A549 (cell line): ENCODE measurements around the gene TMEM143. TPM values are rescaled to one million over a fixed set of nuclear protein-coding genes. Genes with fewer than 3 reads are reported as not detected.

Experiments used
- ATAC-seq, 2 experiments: fragments of 200-7000 bp in 1 of 2; fragments of >200 bp in 1 of 2; cut with Nextera tagmentation in 1 of 2; cut with Tn5 transposase in 1 of 2; 3 replicates each; pipeline versions ENCODE4 v1.8.0 to v1.9.1; 2018 to 2020; ENCODE audit warnings: mild to moderate bottlenecking in 1 of 2, moderate library complexity in 1 of 2
- CTCF ChIA-PET: fragments of 300-600 bp; sonication (Branson Sonifier 250); formaldehyde crosslinking; extraction: SDS; loops from one replicate; lab custom pipeline; 2021; ENCODE audit warnings: antibody characterized with exemption, inconsistent platforms; lab: Yijun Ruan, JAX
- POLR2A ChIA-PET: fragments of 350-600 bp; formaldehyde crosslinking; extraction: SDS; loops from one replicate; lab custom pipeline; 2021; ENCODE audit warnings: antibody characterized with exemption, inconsistent platforms; lab: Yijun Ruan, JAX
- DNase-seq, 2 experiments: peaks; one replicate each; pipeline versions ENCODE4 v3.0.0 to v3.0.0-alpha.2; 2011 to 2016; ENCODE audit warnings: low read depth in 1 of 2, low spot score in 1 of 2
- FAIRE-seq: peaks from 2 replicates; lab custom pipeline; 2011; peaks lifted over from hg19 to GRCh38; lab: Jason Lieb, UNC
- H3K27ac ChIP-seq, 2 experiments: fragments of >200 bp; sonication (Bioruptor Twin); formaldehyde crosslinking; 3 replicates each; pipeline ENCODE4 v1.5.1; 2016 to 2017
- H3K4me1 ChIP-seq: fragments of >200 bp; sonication (Bioruptor Twin); formaldehyde crosslinking; 3 replicates; pipeline ENCODE4 v1.6.1; 2016
- H3K4me2 ChIP-seq: fragments of >200 bp; sonication (Bioruptor Twin); formaldehyde crosslinking; 3 replicates; pipeline ENCODE4 v1.6.1; 2016
- H3K4me3 ChIP-seq: fragments of >200 bp; sonication (Bioruptor Twin); formaldehyde crosslinking; 3 replicates; pipeline ENCODE4 v1.5.1; 2016
- H3K9me3 ChIP-seq: fragments of >200 bp; sonication (Bioruptor Twin); formaldehyde crosslinking; 3 replicates; pipeline ENCODE4 v1.6.1; 2016
- CEBPB ChIP-seq, 2 experiments: fragments of >200 bp in 1 of 2; sonication (Bioruptor Twin) in 1 of 2; formaldehyde crosslinking in 1 of 2; IDR thresholded peaks; 2 replicates each; pipeline ENCODE4 v1.6.1; 2012 to 2016
- CHD2 ChIP-seq: fragments of 150-350 bp; IDR thresholded peaks from 2 replicates; pipeline ENCODE4 v1.6.1; 2014; ENCODE audit warnings: low read length; ENCODE audit not compliant: partially characterized antibody
- EHMT2 ChIP-seq: fragments of 200-600 bp; sonication (generic); IDR thresholded peaks from 2 replicates; pipeline ENCODE4 v1.6.1; 2016; ENCODE audit warnings: antibody characterized with exemption, low read depth, mild to moderate bottlenecking, moderate library complexity
- EP300 ChIP-seq, 2 experiments: fragments of >200 bp; sonication (Bioruptor Twin); formaldehyde crosslinking; IDR thresholded peaks; 2 replicates in 1 of 2; 3 replicates in 1 of 2; pipeline ENCODE4 v1.6.1; 2016 to 2017
- ESRRA ChIP-seq: fragments of 150-350 bp; IDR thresholded peaks from 2 replicates; pipeline ENCODE4 v1.6.1; 2014; ENCODE audit warnings: mild to moderate bottlenecking, low read length, borderline replicate concordance
- FOSB ChIP-seq: fragments of 250-450 bp; sonication (Bioruptor Pico); IDR thresholded peaks from 2 replicates; pipeline ENCODE4 v1.5.0; 2020; ENCODE audit warnings: mild to moderate bottlenecking, moderate library complexity
- FOSL2 ChIP-seq, 2 experiments: fragments of 450-650 bp in 1 of 2; fragments of >200 bp in 1 of 2; sonication (Bioruptor Twin) in 1 of 2; formaldehyde crosslinking; IDR thresholded peaks; 2 replicates each; pipeline versions ENCODE4 v1.5.0 to v1.6.1; 2016 to 2020; ENCODE audit warnings: mild to moderate bottlenecking in 1 of 2, moderate library complexity in 1 of 2
- FOXS1 ChIP-seq: fragments of 250-450 bp; sonication (Bioruptor Pico); IDR thresholded peaks from 2 replicates; pipeline ENCODE4 v1.5.0; 2020; ENCODE audit warnings: mild to moderate bottlenecking, moderate library complexity
- GATA3 ChIP-seq: IDR thresholded peaks from 2 replicates; pipeline ENCODE4 v1.6.1; 2012; ENCODE audit warnings: borderline replicate concordance
- HES2 ChIP-seq: fragments of >200 bp; sonication (Bioruptor Twin); formaldehyde crosslinking; IDR thresholded peaks from 2 replicates; pipeline ENCODE4 v1.6.1; 2016
- HOXA7 ChIP-seq: fragments of 250-450 bp; sonication (Bioruptor Pico); IDR thresholded peaks from 2 replicates; pipeline ENCODE4 v1.5.0; 2020; ENCODE audit warnings: mild to moderate bottlenecking, moderate library complexity
- JUN ChIP-seq, 2 experiments: fragments of >200 bp; sonication (Bioruptor Twin); formaldehyde crosslinking; IDR thresholded peaks; 2 replicates in 1 of 2; 3 replicates in 1 of 2; pipeline ENCODE4 v1.6.1; 2016 to 2017
- KDM1A ChIP-seq: fragments of 200-600 bp; sonication (generic); IDR thresholded peaks from 2 replicates; pipeline ENCODE4 v1.6.1; 2016; ENCODE audit warnings: low read depth, mild to moderate bottlenecking
- KDM5A ChIP-seq: fragments of 200-600 bp; sonication (generic); IDR thresholded peaks from 2 replicates; pipeline ENCODE4 v1.6.1; 2016; ENCODE audit warnings: antibody characterized with exemption, mild to moderate bottlenecking
- MAX ChIP-seq: IDR thresholded peaks from 2 replicates; pipeline ENCODE4 v1.6.1; 2012
- MAZ ChIP-seq: fragments of 150-350 bp; IDR thresholded peaks from 2 replicates; pipeline ENCODE4 v1.6.1; 2014; ENCODE audit warnings: antibody characterized with exemption, low read depth, low read length, borderline replicate concordance
- RARB ChIP-seq: fragments of 250-450 bp; sonication (Bioruptor Pico); IDR thresholded peaks from 2 replicates; pipeline ENCODE4 v1.8.0; 2021; ENCODE audit warnings: mild to moderate bottlenecking, moderate library complexity
- SMC3 ChIP-seq: fragments of >200 bp; sonication (Bioruptor Twin); formaldehyde crosslinking; IDR thresholded peaks from 3 replicates; pipeline ENCODE4 v1.6.1; 2018; ENCODE audit warnings: inconsistent platforms
- TP53 ChIP-seq: fragments of 250-450 bp; sonication (Bioruptor Pico); IDR thresholded peaks from 2 replicates; pipeline ENCODE4 v1.5.0; 2021; ENCODE audit warnings: mild to moderate bottlenecking, moderate library complexity
- ZC3H11A ChIP-seq: fragments of 450-650 bp; IDR thresholded peaks from 2 replicates; pipeline ENCODE4 v1.6.1; 2014; ENCODE audit warnings: antibody characterized with exemption, mild to moderate bottlenecking
- ZFP36 ChIP-seq: fragments of 450-650 bp; IDR thresholded peaks from 2 replicates; pipeline ENCODE4 v1.6.1; 2014; ENCODE audit warnings: borderline replicate concordance; ENCODE audit not compliant: partially characterized antibody
- ZSCAN20 ChIP-seq: fragments of 250-450 bp; sonication (Bioruptor Pico); IDR thresholded peaks from 2 replicates; pipeline ENCODE4 v1.8.0; 2022; ENCODE audit warnings: mild to moderate bottlenecking, moderate library complexity
- WGBS: methylation state at CpG from one replicate; pipeline ENCODE4 v1.1.6; 2017; ENCODE audit errors: missing lambda C conversion rate; 5-methylcytosine and 5-hydroxymethylcytosine counted together
- polyA plus RNA-seq, 4 experiments: library from polyadenylated mRNA; depleted of rRNA in 3 of 4; stranded (reverse); fragments of >200 nt; fragmentation: RNase III in 1 of 4; extraction: RNeasy Plus Mini Kit Qiagen cat#74134 plus additional on column Dnase treatment in 1 of 4; gene quantifications; 2 replicates in 3 of 4; 3 replicates in 1 of 4; pipeline ENCODE4 v1.2.3, GENCODE V29; 2011 to 2017
- TF ChIP-seq, protein P1 (sequence below): fragments of 200-600 bp; sonication (generic); IDR thresholded peaks from 2 replicates; pipeline ENCODE4 v1.6.1; 2016; ENCODE audit warnings: antibody characterized with exemption, mild to moderate bottlenecking, moderate library complexity

TMEM143 gene
- polyA plus RNA-seq, 2 of the 4 experiments (the other 2 are of a cell fraction), result 6.4 to 7.4 TPM

GRCh38 chr19:48396016-48396823 lies 32.5 kb upstream of the TMEM143 start (continued):
- TF ChIP-seq MAX (no peak), CEBPB (IDR thresholded peaks at IDR 0.05) (no peak), GATA3 (no peak), FOSL2 (IDR thresholded peaks at IDR 0.05) (no peak), FOSL2 (CRISPR knock-in tag; IDR thresholded peaks at IDR 0.05) (no peak), KDM1A (no peak)

DNA sequence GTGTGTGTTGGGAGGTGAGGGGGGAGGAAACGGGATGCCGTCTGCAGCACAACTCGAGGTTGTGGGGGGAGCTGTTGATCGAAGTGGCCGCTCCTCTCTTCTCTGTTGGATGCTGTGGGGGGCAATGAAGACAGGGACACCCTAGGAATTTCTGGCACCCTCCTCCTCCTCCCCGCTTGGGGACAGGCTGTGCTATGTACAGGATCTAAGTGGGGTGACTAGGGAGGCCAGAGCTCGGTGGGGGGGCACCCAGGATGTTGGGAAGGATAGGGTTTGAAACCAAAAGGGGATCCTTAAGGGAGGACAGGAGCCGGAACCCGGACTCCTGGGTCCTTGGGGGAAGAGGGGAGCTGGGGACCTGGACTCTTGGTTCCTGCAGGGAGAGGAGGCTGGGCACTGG lies 31.8 kb upstream of the TMEM143 start:
- peak overlapping the region; percentile 97 for H3K4me2 ChIP-seq
- no peak for FAIRE-seq
- 56% methylated on average over 9 of the region's 9 CpGs for WGBS
- ChIA-PET CTCF (interaction anchor here (0.6 to 3.5 kb wide), 9 partner anchors 11 to 213 kb away, joined by 3 to 15 read pairs (median 5); partner anchors contain the start of gene GRWD1), POLR2A (interaction anchor here (0.6 to 1.3 kb wide), 4 partner anchors 32 to 220 kb away, joined by 3 to 4 read pairs (median 4); partner anchors contain the start of genes SYNGR4 and TMEM143)
- peaks cover 73% of the 10 kb centered on the region for H3K4me1 ChIP-seq
- no peak for ATAC-seq
- TF ChIP-seq MAZ, result no peak
- TF ChIP-seq JUN (IDR thresholded peaks at IDR 0.05), result no peak
- TF ChIP-seq FOXS1 (CRISPR knock-in tag), result no peak
- no peak for TF ChIP-seq RARB
- TF ChIP-seq TP53 (CRISPR knock-in tag), result no peak
- no peak for TF ChIP-seq CHD2
- no peak for TF ChIP-seq ZSCAN20 (CRISPR knock-in tag)
- TF ChIP-seq SMC3, result no peak
- no peak for TF ChIP-seq ZC3H11A
- TF ChIP-seq EHMT2, result no peak
- DNase-seq, result no peak
- peak overlapping the region; percentile 6 to 95; a peak in 3 of 6 replicates for H3K27ac ChIP-seq
- H3K9me3 ChIP-seq, result no peaks in the 10 kb centered on the region
- H3K4me3 ChIP-seq, result no peak overlapping the region

- TF ChIP-seq ESRRA (no peak), EP300 (IDR thresholded peaks at IDR 0.05) (no peak), ZFP36 (no peak), HES2 (no peak), FOSB (CRISPR knock-in tag) (no peak), KDM5A (no peak), MAZ (no peak), CHD2 (no peak), HOXA7 (CRISPR knock-in tag) (no peak)
- TF ChIP-seq, protein P1, sequence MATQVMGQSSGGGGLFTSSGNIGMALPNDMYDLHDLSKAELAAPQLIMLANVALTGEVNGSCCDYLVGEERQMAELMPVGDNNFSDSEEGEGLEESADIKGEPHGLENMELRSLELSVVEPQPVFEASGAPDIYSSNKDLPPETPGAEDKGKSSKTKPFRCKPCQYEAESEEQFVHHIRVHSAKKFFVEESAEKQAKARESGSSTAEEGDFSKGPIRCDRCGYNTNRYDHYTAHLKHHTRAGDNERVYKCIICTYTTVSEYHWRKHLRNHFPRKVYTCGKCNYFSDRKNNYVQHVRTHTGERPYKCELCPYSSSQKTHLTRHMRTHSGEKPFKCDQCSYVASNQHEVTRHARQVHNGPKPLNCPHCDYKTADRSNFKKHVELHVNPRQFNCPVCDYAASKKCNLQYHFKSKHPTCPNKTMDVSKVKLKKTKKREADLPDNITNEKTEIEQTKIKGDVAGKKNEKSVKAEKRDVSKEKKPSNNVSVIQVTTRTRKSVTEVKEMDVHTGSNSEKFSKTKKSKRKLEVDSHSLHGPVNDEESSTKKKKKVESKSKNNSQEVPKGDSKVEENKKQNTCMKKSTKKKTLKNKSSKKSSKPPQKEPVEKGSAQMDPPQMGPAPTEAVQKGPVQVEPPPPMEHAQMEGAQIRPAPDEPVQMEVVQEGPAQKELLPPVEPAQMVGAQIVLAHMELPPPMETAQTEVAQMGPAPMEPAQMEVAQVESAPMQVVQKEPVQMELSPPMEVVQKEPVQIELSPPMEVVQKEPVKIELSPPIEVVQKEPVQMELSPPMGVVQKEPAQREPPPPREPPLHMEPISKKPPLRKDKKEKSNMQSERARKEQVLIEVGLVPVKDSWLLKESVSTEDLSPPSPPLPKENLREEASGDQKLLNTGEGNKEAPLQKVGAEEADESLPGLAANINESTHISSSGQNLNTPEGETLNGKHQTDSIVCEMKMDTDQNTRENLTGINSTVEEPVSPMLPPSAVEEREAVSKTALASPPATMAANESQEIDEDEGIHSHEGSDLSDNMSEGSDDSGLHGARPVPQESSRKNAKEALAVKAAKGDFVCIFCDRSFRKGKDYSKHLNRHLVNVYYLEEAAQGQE, result no peak
- Histone ChIP-seq H3K9me3 (no peaks in the 10 kb centered on the region), H3K27ac (peak overlapping the region in 1 of 2 experiments; percentile 95; a peak in 3 of 6 replicates), H3K4me3 (no peak overlapping the region), H3K4me1 (peaks cover 69% of the 10 kb centered on the region), H3K4me2 (peak overlapping the region; percentile 97)
- ATAC-seq, result no peak
- CTCF ChIA-PET, result interaction anchor here (0.6 to 3.5 kb wide), 9 partner anchors 11 to 214 kb away, joined by 3 to 15 read pairs (median 5); partner anchors contain the start of gene GRWD1
- no peak for DNase-seq
- no peak for FAIRE-seq
- POLR2A ChIA-PET, result interaction anchor here (0.6 kb wide), 1 partner anchor 220 kb away, joined by 3 read pairs; no protein-coding TSS in a partner anchor
- 61% methylated on average over 6 of the region's 6 CpGs for WGBS
Observed at GRCh38 chr19:48395170-48395455, 31.4 kb upstream of the TMEM143 start.
